HepG2 (cell line): ENCODE results near the gene RAB22A. TPM values are rescaled to one million over a fixed set of nuclear protein-coding genes. Genes with fewer than 3 reads are reported as not detected.

Experiments
- ATF6 ChIP-seq: sonication (generic); formaldehyde crosslinking; conservative IDR thresholded peaks from 2 replicates; pipeline ENCODE4 v1.4.0; 2020; ENCODE audit warnings: missing genetic modification reagents
- FIP1L1 ChIP-seq: fragments of 200-400 bp; formaldehyde crosslinking; IDR thresholded peaks from 2 replicates; pipeline ENCODE4 v1.6.1; 2018; ENCODE audit warnings: low read depth, mild to moderate bottlenecking, low read length, moderate library complexity, borderline replicate concordance; ENCODE audit not compliant: insufficient read depth
- FOXP4 ChIP-seq: sonication (generic); formaldehyde crosslinking; IDR thresholded peaks from 2 replicates; pipeline ENCODE4 v1.4.0; 2020; ENCODE audit warnings: missing genetic modification reagents
- HNF1A ChIP-seq, 2 experiments: sonication (generic) in 1 of 2; formaldehyde crosslinking in 1 of 2; IDR thresholded peaks; 2 replicates each; pipeline versions ENCODE4 v1.4.0 to v1.6.1; 2016 to 2020; ENCODE audit warnings: borderline replicate concordance in 1 of 2, low read depth in 1 of 2, mild to moderate bottlenecking in 1 of 2, missing genetic modification reagents in 1 of 2
- HNRNPL ChIP-seq: fragments of 200-400 bp; formaldehyde crosslinking; IDR thresholded peaks from 2 replicates; pipeline ENCODE4 v1.6.1; 2017; ENCODE audit warnings: mild to moderate bottlenecking, low read depth, low read length
- KDM5B ChIP-seq: sonication (generic); formaldehyde crosslinking; IDR thresholded peaks from 2 replicates; pipeline ENCODE4 v1.4.0; 2020; ENCODE audit warnings: missing genetic modification reagents, mild to moderate bottlenecking, borderline replicate concordance
- MAX ChIP-seq: IDR thresholded peaks from 2 replicates; pipeline ENCODE4 v1.6.1; 2012; ENCODE audit warnings: inconsistent platforms
- SNAI1 ChIP-seq: sonication (generic); formaldehyde crosslinking; IDR thresholded peaks from 2 replicates; pipeline ENCODE4 v1.5.0; 2020; ENCODE audit warnings: mild to moderate bottlenecking, missing genetic modification reagents, borderline replicate concordance
- TAF1 ChIP-seq: sonication (generic); formaldehyde crosslinking; IDR thresholded peaks from 2 replicates; pipeline ENCODE4 v1.4.0; 2020; ENCODE audit warnings: missing genetic modification reagents
- TOPORS ChIP-seq: sonication (generic); formaldehyde crosslinking; IDR thresholded peaks from 2 replicates; pipeline ENCODE4 v1.8.0; 2023; ENCODE audit warnings: mild to moderate bottlenecking, missing genetic modification reagents
- ZFP91 ChIP-seq: sonication (generic); formaldehyde crosslinking; IDR thresholded peaks from 2 replicates; pipeline ENCODE4 v1.9.0; 2022; ENCODE audit warnings: missing genetic modification reagents, mild to moderate bottlenecking, borderline replicate concordance
- ZNF333 ChIP-seq: sonication (generic); formaldehyde crosslinking; IDR thresholded peaks from 2 replicates; pipeline ENCODE4 v1.4.0; 2020; ENCODE audit warnings: mild to moderate bottlenecking, missing genetic modification reagents, borderline replicate concordance
- polyA plus RNA-seq, 8 experiments: library from polyadenylated mRNA; depleted of rRNA in 3 of 8; stranded (reverse) in 7 of 8; unstranded in 1 of 8; fragments of >200 nt; fragmentation: Illumina TruSeq in 4 of 8; extraction: Trizol in 4 of 8; gene quantifications; 2 replicates each; pipeline versions ENCODE4 v1.2.1 to v1.2.3, GENCODE V29; 2011 to 2016; ENCODE audit warnings: low read depth in 4 of 8, missing spikeins in 1 of 8, mixed read lengths in 1 of 8; ENCODE audit not compliant: insufficient read depth in 1 of 8
- total RNA-seq, 5 experiments: library from RNA; depleted of rRNA; stranded (reverse); fragments of >200 nt; fragmentation: Illumina TruSeq; extraction: Trizol; gene quantifications; 2 replicates each; pipeline ENCODE4 v1.2.3, GENCODE V29; 2016; ENCODE audit warnings: low read depth in 1 of 5

RAB22A gene
- total and polyA plus RNA-seq, 2 of the 13 experiments (the other 11 are each of a cell fraction or from before 2014, with no cell fraction given) = 10.7 to 11.2 TPM

GRCh38 chr20:58309591-58310290 lies at the start of gene RAB22A (continued):
- TF ChIP-seq HNF1A (IDR thresholded peaks at IDR 0.05; ENCODE audit: low read depth) (no peak), HNF1A (CRISPR knock-in tag; IDR thresholded peaks at IDR 0.05; ENCODE audit: borderline replicate concordance) (peak; percentile 57; the same call in 1 of the 2 replicates), ATF6 (no peak), SNAI1 (no peak), FIP1L1 (no peak), FOXP4 (CRISPR knock-in tag) (no peak), TAF1 (CRISPR knock-in tag) (peak; percentile 69), MAX (peak; percentile 59; the same call in 1 of the 2 replicates), KDM5B (CRISPR knock-in tag) (peak; percentile 82), ZNF333 (CRISPR knock-in tag) (peak; percentile 91; the same call in 1 of the 2 replicates), ZFP91 (CRISPR knock-in tag) (no peak), TOPORS (CRISPR knock-in tag) (no peak), HNRNPL (no peak)
